ENCODE results near the gene LETM1.

Gene LETM1

DNA sequence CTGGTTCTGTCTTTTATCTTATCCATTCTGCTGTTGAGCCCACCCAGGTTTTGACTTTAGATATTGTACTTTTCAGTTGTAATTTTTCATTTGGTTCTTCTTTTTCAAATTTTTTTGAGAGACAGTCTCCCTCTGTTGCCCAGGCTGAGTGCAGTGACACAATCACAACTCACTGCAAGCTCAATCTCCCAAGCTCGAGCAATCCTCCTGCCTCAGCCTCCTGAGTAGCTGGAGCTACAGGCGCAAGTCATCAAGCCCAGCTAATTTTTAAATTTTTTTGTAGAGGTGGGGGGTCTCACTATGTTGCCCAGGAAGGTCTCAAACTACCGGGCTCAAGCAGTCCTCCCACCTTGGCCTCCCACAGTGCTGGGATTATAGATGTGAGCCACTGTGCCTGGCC lies 25.7 kb downstream of the LETM1 start:
- in situ Hi-C loops (cut with HindIII; ENCODE audit: low sequenced_read_pairs) = no loop called here

DNA sequence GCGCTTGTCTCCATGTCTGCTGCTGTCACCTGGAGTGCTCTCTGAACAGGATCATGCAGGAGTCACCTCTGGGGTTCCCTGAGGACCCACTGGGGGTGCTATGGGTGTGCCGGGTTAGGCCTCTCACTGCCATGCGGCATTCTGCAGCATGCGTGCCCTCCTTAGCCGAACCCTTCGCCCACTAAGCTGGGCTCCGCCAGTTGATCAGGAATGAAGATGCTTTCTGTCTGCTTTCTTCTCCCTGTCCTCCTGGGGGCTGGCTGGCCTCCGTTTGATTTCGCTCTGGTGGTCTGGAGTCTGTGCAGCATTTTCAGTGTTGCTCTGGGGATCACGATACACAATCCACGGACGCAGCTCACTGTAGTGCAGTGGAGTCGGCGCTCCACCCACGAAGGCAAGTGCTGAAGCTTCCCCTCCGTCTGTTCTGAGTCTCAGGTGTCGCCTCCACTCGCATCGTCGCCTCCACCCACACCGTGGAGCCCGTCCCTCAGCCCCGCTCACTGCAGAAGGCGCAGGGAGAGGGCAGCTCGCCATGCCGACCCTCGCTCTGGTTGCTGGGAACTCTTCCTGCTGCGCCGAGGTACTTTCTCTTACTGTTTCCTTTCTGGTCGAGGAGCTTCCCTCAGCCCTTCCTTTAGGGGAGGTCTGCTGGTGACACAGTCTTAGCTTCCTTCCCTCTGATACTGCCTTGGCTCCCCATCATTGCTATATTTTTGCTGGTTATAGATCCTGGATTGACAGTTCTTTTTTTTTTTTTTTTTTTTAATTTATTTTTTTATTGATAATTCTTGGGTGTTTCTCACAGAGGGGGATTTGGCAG lies 29.2 kb downstream of the LETM1 start:
- in situ Hi-C loops (cut with HindIII; ENCODE audit: low sequenced_read_pairs) = no loop called here

DNA sequence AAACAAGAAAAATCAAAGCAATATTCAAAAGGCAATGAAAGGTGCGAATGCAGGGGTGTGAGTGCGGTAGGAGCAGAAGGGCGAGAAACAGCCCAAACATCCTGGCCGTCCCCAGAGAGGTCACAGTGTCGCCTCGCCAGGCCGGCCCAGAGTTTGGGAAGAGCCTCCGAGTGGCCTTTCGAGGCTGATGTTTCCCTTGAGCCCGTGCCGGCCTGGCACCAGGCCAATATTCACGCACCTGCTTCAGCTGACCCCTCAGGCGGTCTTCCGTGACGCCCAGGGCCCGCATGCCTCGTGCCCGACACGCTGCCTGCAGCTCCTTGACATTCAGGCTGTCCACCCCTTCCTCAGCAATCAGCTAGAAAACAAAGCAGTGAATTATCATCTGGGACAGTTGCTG lies 30.6 kb downstream of the LETM1 start:
- in situ Hi-C loops (cut with HindIII; ENCODE audit: low sequenced_read_pairs) = no loop called here

DNA sequence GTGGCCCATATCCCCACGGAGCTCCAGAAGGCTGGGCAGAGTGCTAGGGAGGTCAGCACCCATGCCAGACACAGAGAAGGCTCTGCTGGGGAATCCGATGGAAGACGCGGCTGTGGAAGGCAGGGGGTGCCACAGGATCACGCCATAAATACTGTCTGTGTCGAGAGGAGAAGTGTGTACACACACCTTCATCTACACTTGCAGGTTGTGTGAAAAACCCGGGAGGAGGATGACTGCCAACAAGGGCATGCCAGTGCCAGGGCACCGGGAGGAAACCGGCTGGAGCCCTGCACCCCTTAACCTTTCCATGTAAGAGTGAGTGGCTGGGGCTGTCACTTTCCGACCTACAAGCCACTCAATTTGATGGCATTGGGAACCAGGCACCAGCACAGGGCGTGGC lies 31.2 kb downstream of the LETM1 start:
- in situ Hi-C loops (cut with HindIII; ENCODE audit: low sequenced_read_pairs) = no loop called here

DNA sequence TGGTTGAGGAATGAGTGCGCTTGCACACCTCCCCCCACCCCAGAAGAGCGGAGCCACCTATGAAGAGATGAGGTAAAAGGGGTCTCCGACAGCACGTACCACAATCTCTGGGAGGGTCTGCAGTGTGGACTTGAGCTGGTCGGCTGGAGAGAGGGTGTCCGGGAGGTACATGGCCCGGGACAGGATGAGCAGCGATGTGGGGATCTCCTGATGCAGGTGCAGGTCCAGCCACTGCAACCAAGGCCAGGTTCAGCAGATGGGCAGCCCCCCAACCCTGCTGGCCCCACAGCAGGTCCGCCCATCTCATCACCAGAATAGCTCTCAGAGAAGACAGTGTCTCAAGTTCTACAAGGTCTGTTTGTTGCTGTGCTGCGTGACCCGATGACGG lies 32.4 kb downstream of the LETM1 start:
- in situ Hi-C loops (cut with HindIII; ENCODE audit: low sequenced_read_pairs) = no loop called here

DNA sequence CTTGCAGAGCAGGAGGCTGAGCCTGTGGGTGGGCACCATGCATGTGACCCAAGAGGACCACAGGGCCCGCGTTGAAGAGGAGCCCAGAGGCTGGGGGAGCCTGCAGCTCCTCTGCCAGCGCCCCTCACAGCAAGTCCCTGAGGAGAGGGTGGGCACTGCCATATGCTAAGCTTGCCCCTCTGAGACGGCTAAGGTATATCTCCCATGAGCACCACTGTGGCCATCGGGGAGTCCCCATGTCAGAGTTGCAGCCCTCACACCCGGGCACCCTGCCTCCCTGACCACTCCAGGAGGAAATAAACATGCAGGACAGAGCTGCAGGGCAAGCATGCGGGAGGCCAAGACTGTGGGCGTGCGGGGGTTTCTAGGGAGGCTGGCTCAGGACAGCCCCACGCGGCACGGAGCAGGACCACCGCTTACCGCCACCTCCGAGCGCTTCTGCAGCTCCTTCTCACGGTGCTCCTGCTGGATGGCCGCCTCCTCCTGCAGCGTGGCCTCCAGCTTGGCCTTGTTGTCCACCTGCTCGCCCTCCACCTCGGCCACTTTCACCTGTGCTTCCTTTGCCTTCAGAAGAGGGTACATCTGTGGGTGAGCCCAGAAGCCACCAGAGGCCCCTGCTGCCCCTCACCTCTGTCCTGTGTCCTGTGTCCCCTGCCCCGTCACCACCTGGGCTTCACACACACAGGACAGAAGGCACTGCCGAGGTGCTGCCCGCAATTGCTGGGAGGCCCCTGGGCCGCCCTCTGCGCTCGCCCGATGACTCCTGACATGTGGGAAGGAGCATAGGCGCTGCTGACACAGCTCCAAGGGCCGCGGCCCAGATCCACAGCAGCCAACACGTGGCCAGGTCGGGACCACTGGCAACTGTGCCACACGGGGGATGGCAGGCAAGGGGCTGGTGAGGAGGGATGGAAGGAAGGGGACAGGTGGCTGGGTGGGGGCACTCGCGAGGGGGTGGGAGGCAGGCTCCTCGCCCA lies 33.1 kb downstream of the LETM1 start:
- in situ Hi-C loops (cut with HindIII; ENCODE audit: low sequenced_read_pairs) = no loop called here

DNA sequence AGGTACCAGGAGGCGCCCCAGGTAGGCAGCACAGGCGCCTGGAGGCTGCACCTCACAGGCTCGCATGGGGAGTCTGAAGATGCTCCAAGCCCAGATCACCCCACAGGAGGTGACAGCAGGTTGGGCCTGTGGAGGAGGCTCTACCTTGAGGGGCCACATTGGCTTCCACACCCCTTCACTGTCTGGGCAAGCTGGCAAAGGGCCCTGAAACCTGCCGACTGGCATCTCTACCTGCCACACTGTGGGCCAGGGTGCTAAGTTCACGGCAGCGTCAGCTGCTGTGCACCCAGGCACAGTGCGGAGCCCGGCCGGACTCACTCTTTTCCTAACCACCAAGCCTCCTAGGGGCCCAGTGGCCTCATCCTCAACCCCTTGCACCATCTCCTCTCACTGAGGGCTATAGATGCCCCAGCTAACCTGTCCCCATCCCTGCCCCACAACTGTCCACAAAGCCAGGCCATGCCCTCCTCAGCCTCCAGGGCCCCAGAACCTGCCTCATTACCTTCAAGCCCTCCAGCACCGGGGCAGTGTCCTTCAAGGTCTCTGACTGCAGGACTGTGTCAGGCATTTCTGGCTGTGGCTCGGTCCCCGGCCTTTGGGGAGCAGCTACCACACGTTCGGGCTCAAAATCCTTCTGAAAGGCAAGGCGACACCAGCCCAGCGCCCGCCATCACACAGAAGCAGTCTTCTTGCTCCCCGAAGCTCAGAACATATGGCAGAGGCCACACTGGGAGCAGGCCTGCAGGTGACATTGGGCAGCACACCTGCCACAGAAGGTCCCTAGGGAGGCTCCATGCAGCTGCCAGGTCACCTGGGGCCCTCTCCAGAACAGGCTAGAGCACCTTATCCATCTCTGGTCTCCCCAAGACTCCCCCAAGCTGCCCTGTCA lies 34.0 kb downstream of the LETM1 start:
- in situ Hi-C loops (cut with HindIII; ENCODE audit: low sequenced_read_pairs) = no loop called here

DNA sequence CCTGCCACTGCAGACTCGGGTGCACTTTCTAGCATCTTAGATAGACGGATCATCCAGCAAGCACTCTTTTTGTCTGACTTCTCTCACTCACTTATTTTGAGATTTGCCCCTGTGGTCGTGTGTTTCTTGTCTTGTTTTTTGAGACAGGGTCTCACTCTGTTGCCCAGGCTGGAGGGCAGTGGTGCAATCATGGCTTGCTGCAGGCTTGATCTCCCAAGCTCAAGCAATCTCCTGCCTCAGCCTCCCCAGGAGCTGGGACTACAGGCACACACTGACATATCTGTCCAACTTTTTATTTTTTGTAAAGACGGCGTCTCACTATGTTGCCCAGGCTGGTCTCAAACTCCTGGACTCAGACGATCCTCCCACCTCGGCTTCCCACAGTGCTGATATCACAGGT lies 36.1 kb downstream of the LETM1 start:
- in situ Hi-C loops (cut with HindIII; ENCODE audit: low sequenced_read_pairs) = no loop called here

DNA sequence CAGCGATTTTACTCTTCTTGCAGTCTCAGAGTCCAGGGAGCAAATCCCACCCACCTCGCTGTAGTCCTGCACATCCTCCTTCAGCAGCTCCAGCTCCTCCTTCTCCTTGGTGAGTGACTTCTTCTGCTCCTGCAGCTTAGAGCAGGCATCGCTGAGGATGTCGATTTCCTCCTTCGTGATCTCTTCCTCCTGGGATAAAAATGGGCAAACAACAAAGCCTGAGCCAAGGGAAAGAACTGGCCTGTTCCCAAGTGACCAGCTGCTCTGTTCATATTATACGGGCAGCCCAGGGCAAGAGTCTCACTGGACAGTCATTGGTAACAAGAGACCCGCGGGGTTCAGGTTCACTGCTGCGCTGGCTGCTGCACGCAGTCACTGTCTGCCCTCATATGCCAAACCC lies 36.7 kb downstream of the LETM1 start:
- in situ Hi-C loops (cut with HindIII; ENCODE audit: low sequenced_read_pairs) = no loop called here

DNA sequence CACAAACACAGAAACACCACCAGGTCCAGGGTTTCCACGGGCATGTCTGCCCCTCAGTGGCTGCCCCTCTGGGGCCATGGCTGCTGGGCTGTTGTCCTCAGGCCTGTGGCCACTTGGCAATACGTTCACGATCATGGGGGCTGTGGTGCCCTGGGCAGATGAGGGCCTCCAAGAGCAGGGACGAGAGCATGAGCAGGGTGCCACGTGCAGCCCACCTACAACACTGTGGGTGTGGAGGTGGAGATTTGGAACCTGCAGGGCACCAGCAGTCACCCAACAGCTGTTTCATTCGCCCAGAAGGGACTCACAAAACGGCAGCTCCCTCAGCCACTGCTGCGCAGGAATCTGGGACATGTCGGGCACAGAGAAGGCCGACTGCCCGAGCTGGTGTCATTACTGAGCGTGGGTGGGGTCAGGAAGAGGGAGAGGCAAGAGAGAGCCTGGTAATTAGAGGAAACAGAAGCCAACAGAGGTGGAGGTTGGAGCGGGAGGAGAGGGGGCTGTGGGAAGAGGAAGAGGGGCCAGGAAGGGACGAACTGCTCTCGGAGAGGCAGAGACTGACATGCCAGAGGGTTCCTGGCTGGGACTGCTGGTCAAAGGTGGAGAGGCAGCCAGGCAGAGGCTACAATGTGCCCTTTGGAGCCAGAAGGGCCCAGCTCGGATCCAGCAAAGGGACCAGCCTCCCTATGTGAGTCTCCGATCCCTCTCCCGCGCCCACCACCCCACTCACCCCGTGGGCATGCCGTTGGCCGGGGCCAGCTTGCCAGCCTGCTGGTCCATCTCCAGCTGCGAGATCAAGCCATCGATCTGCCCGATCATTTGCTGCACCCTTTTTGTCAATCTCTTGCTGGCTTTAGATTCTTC lies 39.7 kb downstream of the LETM1 start:
- in situ Hi-C loops (cut with HindIII; ENCODE audit: low sequenced_read_pairs) = no loop called here

DNA sequence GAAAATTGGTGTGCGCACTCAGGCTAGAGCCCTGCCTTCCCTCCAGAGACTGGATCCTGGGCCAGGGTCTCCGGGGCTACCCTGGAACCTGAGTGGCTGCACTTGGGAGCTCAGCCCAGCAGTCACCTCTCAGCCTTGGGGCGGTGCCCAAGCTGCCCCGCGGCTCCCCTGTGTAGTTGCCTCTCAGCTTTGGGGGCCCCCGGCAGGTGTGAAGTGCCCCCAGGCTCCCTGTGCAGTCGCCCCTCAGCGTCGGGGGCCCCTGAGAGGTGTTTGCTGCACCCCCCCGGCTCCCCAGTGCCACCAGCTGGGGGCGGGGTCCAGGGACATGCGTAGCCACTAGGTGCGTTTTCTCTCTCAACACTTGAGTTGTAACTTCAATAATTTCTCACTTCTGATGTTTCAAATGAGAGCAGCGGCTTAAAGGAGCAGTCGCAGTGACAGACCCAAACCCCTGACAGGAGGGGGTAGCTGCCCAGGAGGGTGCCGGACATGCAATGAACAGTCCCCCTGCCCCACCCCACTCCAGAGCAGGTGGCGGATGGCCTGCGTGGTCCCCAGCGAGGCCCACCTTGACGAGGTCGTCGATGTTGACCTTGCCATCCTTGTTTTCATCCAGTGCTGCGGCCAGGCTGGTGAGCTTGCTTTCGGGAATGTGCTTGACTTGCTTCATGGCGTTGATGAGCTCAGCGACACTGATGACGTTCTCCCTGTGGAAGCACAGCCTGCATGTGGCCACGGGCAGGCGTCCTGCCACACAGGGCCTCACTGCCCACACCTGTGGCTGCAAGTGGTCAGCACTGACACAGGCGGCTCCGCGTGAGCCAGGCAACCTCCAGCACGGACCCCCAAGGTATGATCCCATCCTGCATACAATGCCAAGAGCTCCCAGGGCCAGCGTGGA lies 40.6 kb downstream of the LETM1 start:
- in situ Hi-C loops (cut with HindIII; ENCODE audit: low sequenced_read_pairs) = no loop called here

DNA sequence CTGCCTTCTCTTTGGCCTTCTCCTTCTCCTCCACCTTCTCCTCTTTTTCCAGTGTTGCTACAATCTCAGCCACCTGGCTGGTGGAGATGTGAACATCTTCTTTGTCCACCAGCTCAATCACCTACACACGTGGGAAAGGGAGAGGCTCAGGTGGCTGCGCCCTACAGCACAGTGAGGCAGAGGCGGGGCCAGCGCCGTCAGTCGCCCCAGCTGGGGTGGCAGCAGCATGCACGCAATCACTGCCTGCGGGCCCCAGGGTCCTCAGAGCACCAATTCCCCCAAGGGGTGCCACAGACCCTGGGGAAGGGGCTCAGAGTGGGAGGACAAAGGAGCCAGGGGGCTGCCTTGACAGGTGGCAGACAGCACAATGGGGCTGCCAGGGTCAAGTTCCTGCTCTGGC lies 41.5 kb downstream of the LETM1 start:
- in situ Hi-C loops (cut with HindIII; ENCODE audit: low sequenced_read_pairs) = no loop called here

DNA sequence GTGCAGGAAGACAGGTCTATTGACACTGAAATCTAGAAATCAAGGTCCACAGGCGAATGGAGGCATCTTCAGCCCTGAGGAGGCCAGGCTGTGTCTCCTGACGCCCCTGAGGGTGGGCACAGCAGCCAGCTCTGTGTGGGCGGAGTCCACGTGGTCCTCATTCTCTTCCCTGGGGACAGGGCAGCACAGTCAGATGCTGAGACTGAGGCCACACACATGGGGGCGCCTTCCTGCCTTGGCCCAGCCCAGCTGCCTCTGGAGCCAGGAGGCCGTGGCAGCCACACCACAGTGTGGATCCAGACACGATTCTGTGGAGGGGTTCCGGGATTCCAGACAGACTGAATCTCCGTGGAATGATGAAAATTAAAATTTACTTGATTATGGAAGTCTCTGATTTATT lies 42.0 kb downstream of the LETM1 start:
- in situ Hi-C loops (cut with HindIII; ENCODE audit: low sequenced_read_pairs) = no loop called here

DNA sequence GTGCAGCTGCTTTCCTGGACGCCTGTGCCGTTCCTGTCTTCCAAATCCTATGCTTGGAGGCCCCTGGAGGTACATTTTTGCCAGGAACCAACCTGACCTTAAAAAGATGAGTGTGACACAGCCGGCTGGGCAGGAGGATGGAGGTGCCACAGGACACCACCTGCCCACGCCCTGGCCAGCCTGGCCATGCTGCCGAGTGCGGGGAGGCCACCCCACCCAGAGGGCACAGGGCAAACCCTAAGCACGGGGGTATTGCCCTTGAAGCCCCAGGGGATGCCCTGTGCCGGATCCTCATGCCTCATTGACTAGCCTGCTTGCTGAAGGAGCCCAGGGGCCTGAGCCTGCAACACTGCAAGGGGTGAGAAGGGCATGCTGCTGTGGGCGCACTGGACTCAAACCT lies 42.7 kb downstream of the LETM1 start:
- in situ Hi-C loops (cut with HindIII; ENCODE audit: low sequenced_read_pairs) = no loop called here

DNA sequence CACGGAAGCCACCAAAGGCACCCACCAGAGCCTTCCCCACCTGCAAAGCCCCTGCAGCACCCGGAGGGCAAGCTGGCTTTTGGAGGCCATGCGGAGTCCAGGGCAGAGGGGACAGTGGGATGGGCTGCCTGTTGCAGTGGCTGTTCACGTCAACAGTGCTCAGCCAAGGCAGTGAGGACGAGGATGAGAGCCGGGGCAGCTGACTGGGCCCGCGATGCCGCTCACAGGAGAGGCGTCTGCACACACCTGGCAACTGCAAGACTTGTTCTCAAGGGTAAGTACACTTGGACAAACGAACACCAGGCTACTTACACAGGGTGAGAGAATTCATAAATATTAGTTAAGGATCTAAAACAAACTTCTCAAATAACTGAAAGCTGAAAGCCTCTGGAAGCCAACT lies 43.2 kb downstream of the LETM1 start:
- in situ Hi-C loops (cut with HindIII; ENCODE audit: low sequenced_read_pairs) = no loop called here

DNA sequence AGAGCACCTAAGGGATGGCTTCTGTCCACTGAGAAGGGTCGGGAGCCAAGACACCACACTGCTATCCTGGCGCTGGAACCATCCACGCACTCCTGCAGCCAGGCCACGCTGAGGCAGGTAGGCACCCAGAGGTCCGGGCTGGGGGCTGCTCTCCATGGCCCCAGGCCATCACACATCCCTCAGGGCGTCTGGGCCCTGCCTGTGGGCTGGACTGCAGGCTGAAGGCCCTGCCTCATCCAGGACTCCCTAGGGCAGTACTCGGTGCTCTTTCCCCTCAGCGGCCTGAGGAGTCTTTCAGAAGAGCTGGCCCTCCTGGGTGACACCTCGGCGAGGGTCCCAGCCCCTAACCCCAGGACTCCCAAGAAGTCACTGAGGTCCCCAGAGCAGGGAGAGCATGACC lies 45.2 kb downstream of the LETM1 start:
- in situ Hi-C loops (cut with HindIII; ENCODE audit: low sequenced_read_pairs) = no loop called here

DNA sequence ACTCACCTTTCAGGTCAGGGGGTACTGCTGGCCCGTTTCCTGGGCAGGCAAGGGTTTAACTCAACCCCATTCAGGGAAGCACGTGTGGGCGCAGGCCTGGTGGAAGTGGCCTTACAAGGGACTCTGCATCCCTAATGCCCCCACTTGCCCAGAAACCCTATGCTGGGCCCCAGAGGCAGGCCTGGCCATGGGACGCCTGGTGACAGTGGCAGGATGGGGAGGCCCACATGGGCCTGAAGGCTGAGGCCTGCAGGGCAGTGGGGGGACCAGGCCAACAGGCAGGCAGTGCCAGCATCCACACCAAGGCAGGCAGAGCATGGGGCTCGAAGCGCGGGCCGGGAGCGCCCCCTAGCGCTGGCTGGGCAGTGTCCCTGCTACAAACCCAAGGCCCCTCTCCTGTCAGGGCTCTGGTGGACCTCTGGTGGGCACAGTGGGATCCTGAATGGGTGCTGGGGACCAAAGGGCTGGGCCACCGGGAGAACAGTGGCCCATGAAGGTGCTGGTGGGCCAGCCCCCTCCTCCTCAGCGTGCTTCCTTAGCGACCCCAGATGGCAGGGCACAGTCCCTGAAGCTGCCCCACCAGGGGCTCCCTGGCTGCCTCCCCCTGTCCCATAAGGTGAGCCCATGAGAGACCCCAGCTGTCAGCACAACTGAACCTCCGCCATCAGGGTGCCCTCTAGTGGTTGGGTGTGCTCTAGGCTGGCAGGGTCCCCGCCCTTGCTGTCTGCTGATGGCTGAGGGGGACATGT lies 46.0 kb downstream of the LETM1 start:
- in situ Hi-C loops (cut with HindIII; ENCODE audit: low sequenced_read_pairs) = no loop called here
